GM15510 (cell line): ENCODE measurements around the gene FMO5.

Experiments used
- POLR2A ChIP-seq: IDR thresholded peaks from 3 replicates; pipeline ENCODE4 v1.6.1; 2011; ENCODE audit warnings: borderline replicate concordance; ENCODE audit not compliant: insufficient read length; ENCODE audit errors: extremely low read depth

Gene FMO5

DNA sequence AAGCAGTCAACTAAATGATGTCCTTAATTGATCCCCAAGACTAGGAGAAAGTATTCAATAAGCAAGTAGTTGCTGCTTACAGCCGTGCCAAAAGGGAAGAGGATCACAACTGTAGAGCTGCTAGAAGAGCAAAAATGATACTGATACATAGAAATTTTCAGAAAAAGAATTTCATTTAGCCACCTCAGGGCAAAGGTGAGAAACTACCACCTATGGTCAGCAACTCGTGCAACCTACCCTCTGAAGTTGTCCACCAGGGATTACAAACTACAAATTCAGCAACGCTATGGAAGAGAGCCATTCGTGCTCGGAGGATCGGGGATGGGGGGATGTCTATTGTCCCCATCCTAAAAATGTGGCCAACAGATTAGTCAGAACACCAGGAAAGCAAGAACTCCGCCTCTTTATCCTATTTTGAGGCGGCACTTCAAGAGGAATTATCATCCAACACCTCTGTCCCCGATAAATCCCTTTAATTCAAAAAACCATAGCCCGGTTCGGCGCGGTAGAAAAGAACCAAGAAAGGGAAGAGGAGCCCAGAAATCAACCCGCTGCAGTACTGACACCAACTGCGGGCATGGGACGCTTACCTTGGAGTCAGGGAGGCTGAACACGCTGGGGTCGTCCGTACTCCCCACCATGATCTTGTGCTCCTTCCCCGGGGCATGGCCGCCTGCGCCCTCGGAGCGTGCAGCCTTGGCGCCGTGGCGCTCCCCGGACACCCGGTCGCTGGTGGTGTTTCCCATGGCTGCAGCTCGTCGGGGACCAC, 53.6 kb downstream of the FMO5 start:
- no peak for TF ChIP-seq POLR2A

- TF ChIP-seq POLR2A, result no peak
Observed at GRCh38 chr1:147169840-147170674, 55.1 kb downstream of the FMO5 start.

- TF ChIP-seq POLR2A, result no peak
Observed at GRCh38 chr1:147169171-147169570, 56.0 kb downstream of the FMO5 start.

- TF ChIP-seq POLR2A, result no peak
Observed at GRCh38 chr1:147168626-147169058, 56.5 kb downstream of the FMO5 start.

DNA sequence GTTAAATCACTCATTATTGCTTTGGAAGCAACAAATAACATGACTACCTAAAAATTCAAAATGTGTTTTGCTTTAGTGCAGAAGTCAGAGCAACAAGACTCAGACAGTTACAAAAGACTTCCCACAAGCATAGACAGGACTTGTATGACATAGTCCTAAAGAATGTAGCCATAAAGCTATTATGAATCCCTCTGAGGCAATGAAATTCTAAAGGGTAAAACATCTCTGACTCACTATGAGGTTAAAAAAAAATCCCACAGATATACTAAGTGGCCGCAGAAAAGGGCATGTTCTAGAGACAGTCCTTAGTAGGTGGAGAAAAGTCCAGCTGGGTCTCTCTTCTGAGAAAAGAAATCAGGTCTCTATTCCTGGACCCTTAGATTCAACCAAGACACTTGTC, 57.8 kb downstream of the FMO5 start:
- TF ChIP-seq POLR2A, result no peak

- no peak for TF ChIP-seq POLR2A
Observed at GRCh38 chr1:147163019-147163418, 62.1 kb downstream of the FMO5 start.

DNA sequence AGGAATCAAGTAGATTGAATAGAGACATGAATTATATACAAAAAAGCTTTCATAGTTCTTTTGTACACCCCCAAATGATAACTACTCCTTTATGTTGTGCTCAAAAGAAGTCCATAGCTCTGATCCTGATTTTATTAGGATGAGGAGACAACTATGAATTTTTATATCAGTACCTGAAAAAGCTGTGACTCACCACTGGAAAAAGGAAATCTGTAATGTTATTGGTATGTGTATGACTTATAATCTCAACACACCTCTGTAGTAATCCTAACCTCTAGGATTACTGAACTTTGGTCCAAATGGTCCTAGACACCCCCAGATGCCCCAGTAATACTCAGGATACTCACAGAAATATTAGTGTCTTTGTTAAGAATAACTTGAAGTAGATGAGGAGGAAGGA, 63.0 kb downstream of the FMO5 start:
- no peak for TF ChIP-seq POLR2A

- TF ChIP-seq POLR2A, result no peak
Observed at GRCh38 chr1:147156642-147157041, 68.5 kb downstream of the FMO5 start.

GRCh38 chr1:147152772-147153171, 72.4 kb downstream of the FMO5 start:
- no peak for TF ChIP-seq POLR2A

DNA sequence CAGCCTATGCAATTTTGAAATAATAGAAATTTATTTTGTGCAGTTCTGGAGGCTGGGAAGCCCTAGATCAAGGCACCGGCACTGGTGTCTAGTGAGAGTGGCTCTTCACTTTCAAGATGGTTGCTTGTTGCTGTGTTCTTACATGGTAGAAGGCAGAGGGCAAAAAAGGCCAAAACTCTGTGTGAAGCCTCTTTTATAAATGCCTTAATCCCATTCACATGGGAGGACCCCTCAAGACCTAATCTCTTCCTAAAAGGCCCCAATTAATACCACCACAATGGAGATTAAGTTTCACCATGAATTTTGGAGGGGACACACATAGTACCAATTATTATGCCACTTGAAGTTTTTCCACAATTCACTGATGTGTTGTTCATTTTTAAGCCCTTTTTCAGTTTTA, 73.9 kb downstream of the FMO5 start:
- no peak for TF ChIP-seq POLR2A

GRCh38 chr1:147142886-147143285, 82.3 kb downstream of the FMO5 start:
- no peak for TF ChIP-seq POLR2A
